ENCODE data around the gene TTLL12. TPM values are rescaled to one million over a fixed set of nuclear protein-coding genes. Genes with fewer than 3 reads are reported as not detected.

TTLL12 gene
- total RNA-seq, result 19.9 and 21.3 TPM in 2 replicates
- total RNA-seq (2013), result 11.4 TPM
- 8.5 and 11.0 TPM in 2 replicates for polyA plus RNA-seq
- 25.1 and 37.1 TPM in 2 replicates for polyA minus RNA-seq

DNA sequence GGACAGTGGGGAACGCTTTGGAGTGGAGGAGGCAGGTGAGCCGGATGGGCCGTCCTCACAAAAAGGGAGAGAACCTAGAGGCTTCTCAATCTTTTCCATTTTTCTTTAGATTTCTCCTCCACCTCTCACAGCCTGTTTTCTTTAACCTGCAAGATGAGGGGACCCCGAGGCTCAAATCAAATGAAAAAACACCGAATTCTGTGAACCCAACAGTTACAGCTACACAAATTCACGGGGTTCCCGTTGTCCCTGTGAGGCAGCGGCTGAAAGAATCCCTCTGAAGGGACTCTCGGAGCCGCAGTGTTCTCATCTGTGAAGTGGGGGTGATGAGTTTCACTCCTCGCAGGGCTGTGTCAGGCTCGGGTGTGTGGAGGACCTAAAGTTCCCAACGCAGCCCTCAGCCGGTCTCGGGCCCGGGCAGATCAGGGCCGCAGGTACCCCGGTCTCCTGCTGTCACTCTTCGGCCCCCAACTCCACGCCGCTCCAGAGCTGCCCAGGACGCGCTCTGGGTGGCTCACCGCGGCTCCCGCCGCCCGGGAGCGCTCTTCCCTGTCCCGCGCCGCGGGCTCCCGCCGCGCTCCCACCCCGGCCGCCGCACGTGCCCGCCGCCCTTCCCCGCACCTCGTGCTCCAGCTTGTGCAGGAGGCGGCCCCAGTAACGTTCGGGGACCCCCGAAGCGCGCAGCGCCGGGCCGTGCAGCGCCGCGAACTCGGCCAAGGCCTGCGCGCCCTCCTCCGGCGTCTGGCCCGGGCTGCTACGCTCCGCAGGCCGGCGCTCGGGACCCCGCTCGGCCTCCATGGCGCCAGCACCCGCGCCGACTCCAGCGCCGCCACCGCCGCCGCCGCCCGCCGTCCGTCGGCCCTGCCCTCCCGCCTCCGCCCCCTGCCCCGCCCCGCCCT is at the start of gene TTLL12:
Gene TTLL12, minus strand, starts transcription at position 863 of the 899 bp plus-strand sequence. Its CDS starts 65 bp downstream, at position 798.
- intact Hi-C loops (cut with micrococcal nuclease), result loop anchor here (1.0 to 5.0 kb wide), 3 partner anchors 34 to 771 kb away; partner anchors contain the start of gene SAMM50
- H3K27ac Mint-ChIP-seq, result peak within 1 kb of the TSS; percentile 96

More for the DNA sequence above, at the start of gene TTLL12:
- H3K9ac ChIP-seq (ENCODE audit: low read length), result peak within 1 kb of the TSS; percentile 75
- peak within 1 kb of the TSS; percentile 95 to 98 for H3K27ac ChIP-seq (ENCODE audit: low read length in 2 of 2)
- H3K4me3 Mint-ChIP-seq, result peak within 1 kb of the TSS; percentile 88
- H4K20me1 ChIP-seq (ENCODE audit: control insufficient read depth, insufficient read depth, low read length, poor library complexity, severe bottlenecking), result peaks cover 12% of the 10 kb centered on the region
- peaks cover 14 to 19% of the 10 kb centered on the region in 2 donors for H3K4me1 ChIP-seq (ENCODE audit: control insufficient read depth in 2 of 2, insufficient read depth in 2 of 2, low read length in 2 of 2)
- ATAC-seq (ENCODE audit: low read depth) (peak; percentile 59), DNase-seq (peak; percentile 85)
- H2AFZ ChIP-seq (ENCODE audit: insufficient read depth, low read depth, low read length, poor library complexity, severe bottlenecking), result peak within 1 kb of the TSS; percentile 88
- H3K9me3 Mint-ChIP-seq (ENCODE audit: insufficient read depth), result peaks cover 2% of the 10 kb centered on the region
- TF ChIP-seq, protein P1, sequence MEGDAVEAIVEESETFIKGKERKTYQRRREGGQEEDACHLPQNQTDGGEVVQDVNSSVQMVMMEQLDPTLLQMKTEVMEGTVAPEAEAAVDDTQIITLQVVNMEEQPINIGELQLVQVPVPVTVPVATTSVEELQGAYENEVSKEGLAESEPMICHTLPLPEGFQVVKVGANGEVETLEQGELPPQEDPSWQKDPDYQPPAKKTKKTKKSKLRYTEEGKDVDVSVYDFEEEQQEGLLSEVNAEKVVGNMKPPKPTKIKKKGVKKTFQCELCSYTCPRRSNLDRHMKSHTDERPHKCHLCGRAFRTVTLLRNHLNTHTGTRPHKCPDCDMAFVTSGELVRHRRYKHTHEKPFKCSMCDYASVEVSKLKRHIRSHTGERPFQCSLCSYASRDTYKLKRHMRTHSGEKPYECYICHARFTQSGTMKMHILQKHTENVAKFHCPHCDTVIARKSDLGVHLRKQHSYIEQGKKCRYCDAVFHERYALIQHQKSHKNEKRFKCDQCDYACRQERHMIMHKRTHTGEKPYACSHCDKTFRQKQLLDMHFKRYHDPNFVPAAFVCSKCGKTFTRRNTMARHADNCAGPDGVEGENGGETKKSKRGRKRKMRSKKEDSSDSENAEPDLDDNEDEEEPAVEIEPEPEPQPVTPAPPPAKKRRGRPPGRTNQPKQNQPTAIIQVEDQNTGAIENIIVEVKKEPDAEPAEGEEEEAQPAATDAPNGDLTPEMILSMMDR (IDR thresholded peaks at IDR 0.05), result no peak
- no peak for TF ChIP-seq EZH2 (IDR thresholded peaks at IDR 0.05; ENCODE audit: borderline replicate concordance, insufficient read depth, low read depth, low read length, poor library complexity, severe bottlenecking)
- CTCF ChIA-PET, result interaction anchor here (1.2 kb wide), 2 partner anchors 17 to 38 kb away, joined by 3 to 4 read pairs; no protein-coding TSS in a partner anchor
- H3K9me3 ChIP-seq (ENCODE audit: control extremely low read depth in 1 of 3, control insufficient read depth in 2 of 3, insufficient read depth in 1 of 3, low read length in 2 of 3), result peaks cover 1 to 9% (median 3%) of the 10 kb centered on the region in 3 donors
- POLR2A ChIA-PET, result interaction anchor here (0.6 to 1.5 kb wide), 6 partner anchors 35 to 791 kb away, joined by 3 to 4 read pairs (median 3); partner anchors contain the start of genes MCAT and TSPO
- H3K4me2 ChIP-seq (replicated peaks; ENCODE audit: low read depth, low read length, poor library complexity, severe bottlenecking), result peak within 1 kb of the TSS; percentile 86
- H3K4me3 ChIP-seq (ENCODE audit: control extremely low read depth in 1 of 5, extremely low read depth in 1 of 5, insufficient read depth in 1 of 5, low read depth in 2 of 5, low read length in 4 of 5), result peak within 1 kb of the TSS; percentile 58 to 71 (median 61)
- peaks cover 26% of the 10 kb centered on the region for H3K79me2 ChIP-seq (ENCODE audit: control insufficient read depth, insufficient read depth, low read length)
- H3K27me3 ChIP-seq (replicated peaks in 1 of 4; ENCODE audit: control extremely low read depth in 1 of 4, control insufficient read depth in 3 of 4, insufficient read depth in 4 of 4, low read length in 3 of 4), result peaks cover 0 to 11% (median 0%) of the 10 kb centered on the region in 4 experiments
- H3K4me1 Mint-ChIP-seq, result peaks cover 18% of the 10 kb centered on the region
- peaks cover 3% of the 10 kb centered on the region for H3K27me3 Mint-ChIP-seq
- H3K36me3 ChIP-seq (replicated peaks in 1 of 2; ENCODE audit: control extremely low read depth in 1 of 2, control insufficient read depth in 1 of 2, extremely low read depth in 1 of 2, insufficient read depth in 2 of 2, low read length in 1 of 2), result peaks cover 0 to 4% of the 10 kb centered on the region in 2 experiments
- under 1% methylated on average over 57 of the region's 87 CpGs for WGBS (ENCODE audit: insufficient coverage)

Measured in B cell (primary cell).